KMS-11 (cell line): ENCODE results near the gene TNC.

Experiments used
- H2AFZ ChIP-seq: fragments of 200-600 bp; sonication (generic); 2 replicates; pipeline ENCODE4 v1.6.1; 2016; ENCODE audit warnings: antibody characterized with exemption, mixed run types, low read depth
- H3K27ac ChIP-seq: fragments of 200-600 bp; sonication (generic); 2 replicates; pipeline ENCODE4 v1.6.1; 2016; ENCODE audit warnings: mild to moderate bottlenecking, mixed run types
- H3K27me3 ChIP-seq: fragments of 200-600 bp; sonication (generic); 2 replicates; pipeline ENCODE4 v1.6.1; 2017; ENCODE audit warnings: mild to moderate bottlenecking, low read depth, mixed run types, moderate library complexity; ENCODE audit not compliant: insufficient read depth
- H3K36me3 ChIP-seq: fragments of 200-600 bp; sonication (generic); 2 replicates; pipeline ENCODE4 v1.6.1; 2017; ENCODE audit warnings: mild to moderate bottlenecking, mixed run types; ENCODE audit not compliant: insufficient read depth
- H3K4me1 ChIP-seq: fragments of 200-600 bp; sonication (generic); 2 replicates; pipeline ENCODE4 v1.6.1; 2016; ENCODE audit warnings: mild to moderate bottlenecking, low read depth, mixed run types; ENCODE audit not compliant: poor library complexity, severe bottlenecking
- H3K4me2 ChIP-seq: fragments of 200-600 bp; sonication (generic); 2 replicates; pipeline ENCODE4 v1.7.0; 2016; ENCODE audit warnings: mild to moderate bottlenecking, mixed run types
- H3K4me3 ChIP-seq: fragments of 200-600 bp; sonication (generic); IDR thresholded peaks from 2 replicates; pipeline ENCODE4 v1.6.1; 2017; ENCODE audit warnings: low read depth, low read length, mixed read lengths; ENCODE audit not compliant: insufficient read depth
- H3K79me2 ChIP-seq: fragments of 200-600 bp; sonication (generic); 2 replicates; pipeline ENCODE4 v1.6.1; 2016; ENCODE audit warnings: low read depth, mixed run types; ENCODE audit not compliant: insufficient read depth
- H3K9ac ChIP-seq: fragments of 200-600 bp; sonication (generic); 2 replicates; pipeline ENCODE4 v1.6.1; 2016; ENCODE audit warnings: mild to moderate bottlenecking, mixed run types
- H4K20me1 ChIP-seq: fragments of 200-600 bp; sonication (generic); 2 replicates; pipeline ENCODE4 v1.6.1; 2016; ENCODE audit warnings: mild to moderate bottlenecking, mixed run types; ENCODE audit not compliant: insufficient read depth
- CTCF ChIP-seq: fragments of 200-600 bp; sonication (generic); conservative IDR thresholded peaks from 2 replicates; pipeline ENCODE4 v1.6.1; 2017; ENCODE audit warnings: low read depth, mild to moderate bottlenecking, antibody characterized with exemption, low read length, moderate library complexity, mixed read lengths

The TNC gene

GRCh38 chr9:115043632-115044031, 74.3 kb downstream of the TNC start:
- Histone ChIP-seq H3K4me3 (no peak overlapping the region), H3K4me2 (no peak overlapping the region), H3K9ac (no peak overlapping the region), H4K20me1 (no peaks in the 10 kb centered on the region), H3K36me3 (no peaks in the 10 kb centered on the region), H3K4me1 (peaks cover 8% of the 10 kb centered on the region), H3K27me3 (no peaks in the 10 kb centered on the region), H2AFZ (no peak overlapping the region), H3K27ac (no peak overlapping the region), H3K79me2 (no peaks in the 10 kb centered on the region)
- no peak for TF ChIP-seq CTCF

GRCh38 chr9:115042781-115043509, 75.0 kb downstream of the TNC start:
- no peak overlapping the region for H3K9ac ChIP-seq
- no peaks in the 10 kb centered on the region for H3K79me2 ChIP-seq
- no peak for TF ChIP-seq CTCF
- H3K4me1 ChIP-seq, result peaks cover 8% of the 10 kb centered on the region
- H3K36me3 ChIP-seq, result no peaks in the 10 kb centered on the region
- H3K27ac ChIP-seq, result no peak overlapping the region
- H3K27me3 ChIP-seq, result no peaks in the 10 kb centered on the region
- no peaks in the 10 kb centered on the region for H4K20me1 ChIP-seq
- H3K4me2 ChIP-seq, result no peak overlapping the region
- no peak overlapping the region for H3K4me3 ChIP-seq
- no peak overlapping the region for H2AFZ ChIP-seq

- Histone ChIP-seq H3K4me1 (peaks cover 8% of the 10 kb centered on the region), H3K4me2 (no peak overlapping the region)
These were observed 78.3 kb downstream of the TNC start for GRCh38 chr9:115039516-115040120.

GRCh38 chr9:115038178-115038577, 79.8 kb downstream of the TNC start:
- Histone ChIP-seq H4K20me1 (no peaks in the 10 kb centered on the region), H3K9ac (no peak overlapping the region), H3K4me2 (no peak overlapping the region), H3K27me3 (no peaks in the 10 kb centered on the region), H3K79me2 (no peaks in the 10 kb centered on the region), H2AFZ (no peak overlapping the region), H3K4me3 (no peak overlapping the region), H3K36me3 (no peaks in the 10 kb centered on the region), H3K27ac (no peak overlapping the region), H3K4me1 (peaks cover 4% of the 10 kb centered on the region)
- TF ChIP-seq CTCF, result no peak

More at GRCh38 chr9:115039516-115040120, 78.3 kb downstream of the TNC start:
- TF ChIP-seq CTCF, result no peak
- H3K4me3 ChIP-seq, result no peak overlapping the region
- no peak overlapping the region for H2AFZ ChIP-seq
- H3K79me2 ChIP-seq, result no peaks in the 10 kb centered on the region
- no peaks in the 10 kb centered on the region for H3K27me3 ChIP-seq
- no peaks in the 10 kb centered on the region for H4K20me1 ChIP-seq
- no peak overlapping the region for H3K27ac ChIP-seq
- no peak overlapping the region for H3K9ac ChIP-seq
- H3K36me3 ChIP-seq, result no peaks in the 10 kb centered on the region
